SW480 (cell line): Measurements from ENCODE around the gene PDZD2.
"Not testable (repeated sequence)": the region's sequence is repeated elsewhere in the genome, so short reads cannot be mapped to it uniquely, and the experiment has no call there.

Source experiments
- DNase-seq: peaks from one replicate; pipeline ENCODE4 v3.0.0-alpha.2; 2016; ENCODE audit warnings: low spot score

PDZD2 gene

GRCh38 chr5:31691408-31691807, 52.5 kb downstream of the PDZD2 start:
- DNase-seq = not testable (repeated sequence)

- no peak for DNase-seq
Observed at GRCh38 chr5:31692561-31693221, 53.8 kb downstream of the PDZD2 start.

GRCh38 chr5:31698673-31699072, 59.7 kb downstream of the PDZD2 start:
- no peak for DNase-seq

- DNase-seq = no peak
Observed at GRCh38 chr5:31701642-31702299, 62.8 kb downstream of the PDZD2 start.

GRCh38 chr5:31702712-31703111, 63.8 kb downstream of the PDZD2 start:
- DNase-seq = no peak

- no peak for DNase-seq
Observed at GRCh38 chr5:31703757-31704156, 64.8 kb downstream of the PDZD2 start.

- DNase-seq = no peak
Observed at GRCh38 chr5:31706186-31706585, 67.3 kb downstream of the PDZD2 start.

- DNase-seq = no peak
Observed at GRCh38 chr5:31707329-31707728, 68.4 kb downstream of the PDZD2 start.

GRCh38 chr5:31708089-31708488, 69.2 kb downstream of the PDZD2 start:
- DNase-seq = no peak

GRCh38 chr5:31711363-31711762, 72.4 kb downstream of the PDZD2 start:
- no peak for DNase-seq

GRCh38 chr5:31711935-31712592, 73.1 kb downstream of the PDZD2 start:
- DNase-seq = no peak

- DNase-seq = no peak
Observed at GRCh38 chr5:31717561-31717960, 78.6 kb downstream of the PDZD2 start.

- DNase-seq = no peak
Observed at GRCh38 chr5:31720004-31720403, 81.1 kb downstream of the PDZD2 start.

GRCh38 chr5:31720811-31721345, 81.9 kb downstream of the PDZD2 start:
- DNase-seq = no peak

GRCh38 chr5:31722111-31722510, 83.2 kb downstream of the PDZD2 start:
- DNase-seq = no peak

- no peak for DNase-seq
Observed at GRCh38 chr5:31725996-31726395, 87.1 kb downstream of the PDZD2 start.

GRCh38 chr5:31726952-31727351, 88.0 kb downstream of the PDZD2 start:
- DNase-seq = no peak

GRCh38 chr5:31728039-31728438, 89.1 kb downstream of the PDZD2 start:
- no peak for DNase-seq

- DNase-seq = not testable (repeated sequence)
Observed at GRCh38 chr5:31728806-31729205, 89.9 kb downstream of the PDZD2 start.

- DNase-seq = no peak
Observed at GRCh38 chr5:31730139-31730538, 91.2 kb downstream of the PDZD2 start.

- DNase-seq = no peak
Observed at GRCh38 chr5:31731016-31731415, 92.1 kb downstream of the PDZD2 start.

- DNase-seq = no peak
Observed at GRCh38 chr5:31731710-31732301, 92.9 kb downstream of the PDZD2 start.

- DNase-seq = not testable (repeated sequence)
Observed at GRCh38 chr5:31732821-31733220, 93.9 kb downstream of the PDZD2 start.
